HG03432 (cell line): ENCODE results near the gene GATA2.

Experiments used
- ATAC-seq: cut with Tn5 transposase; IDR thresholded peaks from one replicate; pipeline ENCODE4 v1.9.1; 2021; ENCODE audit warnings: mild to moderate bottlenecking, moderate library complexity; ENCODE audit not compliant: unreplicated experiment

Gene GATA2

GRCh38 chr3:128436214-128436613 is 56.8 kb downstream of the GATA2 start:
- no peak for ATAC-seq

DNA sequence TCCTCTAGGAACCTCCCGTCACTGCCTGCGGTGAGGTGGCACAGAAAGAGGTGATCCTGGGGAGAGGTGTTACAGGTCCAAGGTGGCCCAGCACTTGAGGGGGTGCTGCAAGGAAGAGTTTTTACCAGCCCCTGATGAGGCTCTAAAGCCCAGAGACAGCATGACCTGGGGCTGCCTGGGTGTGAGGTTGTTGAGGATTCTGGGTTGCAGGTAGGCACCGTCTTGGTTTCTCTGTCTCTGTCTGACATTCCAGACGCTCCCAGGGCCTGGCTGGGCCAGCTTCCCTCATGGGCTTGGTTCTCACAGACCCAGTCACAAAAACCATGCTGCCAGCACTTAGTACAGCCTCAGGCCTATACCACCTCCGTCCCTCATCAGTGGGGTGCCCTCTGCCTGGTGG is 57.4 kb downstream of the GATA2 start:
- no peak for ATAC-seq

DNA sequence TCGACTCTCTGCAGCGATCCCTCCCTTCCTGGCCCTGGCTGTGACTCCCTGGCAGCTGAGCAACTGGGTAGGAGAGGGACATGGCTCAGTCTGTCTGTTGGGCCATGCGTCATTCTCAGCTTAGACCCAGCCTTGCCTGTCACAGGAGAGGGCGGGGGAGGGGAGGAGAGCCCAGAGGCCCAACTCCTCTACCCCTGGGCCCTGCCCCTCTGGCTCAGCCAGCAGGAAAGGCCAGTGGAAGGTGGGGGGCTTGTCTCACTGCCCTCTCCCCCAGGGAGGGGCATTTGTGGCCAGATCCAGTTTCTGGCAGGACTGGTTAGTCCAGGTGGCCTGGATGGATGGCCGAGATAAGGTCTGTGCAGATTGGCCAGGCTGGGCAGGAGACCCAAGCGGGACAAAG is 57.9 kb downstream of the GATA2 start:
- no peak for ATAC-seq

- no peak for ATAC-seq
Measured at GRCh38 chr3:128434524-128434923, 58.5 kb downstream of the GATA2 start.

DNA sequence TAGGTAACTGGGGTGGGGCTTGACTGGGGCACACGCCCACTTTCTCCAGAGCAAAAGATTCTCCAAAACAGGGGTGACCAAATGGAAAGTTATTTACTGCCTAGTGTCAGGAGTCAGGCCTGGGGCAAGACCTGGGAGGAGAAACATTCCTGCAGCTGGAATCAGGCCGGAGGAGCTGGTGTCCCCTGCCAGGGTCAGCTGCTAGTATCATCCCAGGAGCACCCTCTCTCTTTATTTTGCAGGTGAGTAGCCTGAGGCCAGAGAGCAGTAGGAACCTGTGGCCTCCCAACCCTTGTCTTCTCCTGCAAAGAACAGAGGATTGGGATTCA is 59.2 kb downstream of the GATA2 start:
- no peak for ATAC-seq

DNA sequence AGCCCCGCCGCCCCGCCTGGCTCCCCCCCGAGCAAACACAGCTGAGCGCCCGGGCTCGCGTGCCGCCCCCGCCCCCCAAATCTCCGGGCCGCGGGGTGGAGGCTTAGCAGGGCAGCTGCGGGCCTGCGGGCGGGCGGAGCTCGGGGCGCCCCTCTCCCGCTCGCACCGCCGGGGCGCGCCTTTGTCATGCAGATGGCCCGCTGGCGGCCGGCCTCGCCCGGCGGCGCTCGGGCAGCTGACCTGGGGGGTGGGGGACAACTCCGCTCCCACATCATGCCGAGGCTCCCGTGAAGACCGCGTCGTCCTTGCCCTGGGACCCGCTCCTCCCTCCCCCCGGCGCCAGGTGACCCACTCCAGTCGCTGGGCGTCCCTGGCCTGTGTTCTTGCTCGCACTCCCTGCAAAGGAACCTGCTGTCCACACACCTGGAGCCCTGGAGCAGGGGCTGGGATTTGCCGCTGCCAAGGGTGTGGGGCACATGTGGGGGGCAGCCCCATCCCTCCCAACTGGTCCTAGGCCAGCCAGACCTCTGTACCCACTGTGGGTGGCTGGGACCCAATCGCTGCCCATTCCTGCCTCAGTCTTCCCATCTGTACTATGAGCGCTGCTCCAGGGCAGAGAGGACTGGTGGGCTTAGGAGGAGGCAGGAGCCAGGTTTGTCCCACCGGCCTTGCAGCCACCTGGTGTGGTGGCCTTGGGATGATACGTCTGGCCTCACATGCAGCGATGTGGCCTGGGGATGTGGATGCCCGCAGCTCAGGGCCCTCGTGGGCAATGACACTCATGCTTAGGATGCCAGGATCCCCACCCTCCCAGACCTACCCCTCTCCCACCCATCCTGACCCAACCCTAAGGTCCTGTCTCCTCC is 59.8 kb downstream of the GATA2 start:
- no peak for ATAC-seq

DNA sequence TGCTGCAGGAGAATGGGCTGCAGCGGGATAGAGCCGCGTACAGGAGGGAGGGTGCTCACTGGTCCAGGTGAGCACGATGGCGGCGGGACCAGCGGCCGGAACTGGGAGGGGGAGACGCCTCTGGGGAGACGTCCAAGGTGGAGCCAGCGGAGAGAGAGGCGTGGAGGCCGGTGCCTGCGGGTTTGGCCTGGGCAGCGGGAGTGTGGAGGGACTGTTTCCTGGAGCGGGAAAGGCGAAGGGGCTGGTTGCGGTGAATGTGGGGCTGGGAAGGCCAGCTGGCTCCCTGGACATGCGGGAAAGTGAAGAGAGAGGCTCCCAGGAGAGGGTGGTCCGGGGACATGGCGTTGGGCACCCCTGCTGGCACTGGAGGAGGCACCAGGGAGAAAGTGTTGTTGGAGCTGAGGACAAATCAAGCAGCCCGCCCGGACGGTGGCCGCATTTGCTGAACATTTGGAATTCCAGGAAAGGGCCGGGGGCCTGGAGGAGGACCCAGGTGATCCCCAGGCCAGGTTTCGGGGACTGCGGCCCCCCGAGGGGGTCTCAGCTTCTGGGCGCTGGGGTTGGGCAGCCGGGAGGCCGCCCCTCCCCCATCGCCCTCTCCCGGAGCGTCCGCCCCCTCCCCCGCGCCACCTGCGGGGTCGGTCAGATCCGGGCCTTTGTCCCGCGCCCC is 60.6 kb downstream of the GATA2 start:
- ATAC-seq: no peak

GRCh38 chr3:128431803-128432300 is 61.1 kb downstream of the GATA2 start:
- ATAC-seq: no peak

DNA sequence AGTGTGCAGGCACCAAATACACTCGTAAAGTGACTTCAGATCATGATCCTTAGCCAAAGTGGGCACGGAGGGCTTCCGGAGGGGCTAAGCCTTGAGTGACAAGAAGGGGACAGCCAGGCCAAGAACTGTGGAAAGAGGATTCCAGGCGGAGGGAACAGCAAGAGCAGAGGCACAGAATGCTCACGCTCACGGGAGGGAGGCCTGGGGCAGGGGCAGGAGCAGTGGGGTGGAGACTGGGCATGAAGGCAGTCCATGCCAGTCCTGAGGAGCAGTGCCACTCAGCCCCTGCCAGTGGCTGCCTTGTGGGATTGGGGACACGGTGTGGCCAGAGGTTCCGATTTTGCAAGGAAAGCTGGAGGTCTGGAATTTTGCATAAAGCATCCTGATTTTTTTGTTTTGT is 62.3 kb downstream of the GATA2 start:
- ATAC-seq: no peak

- ATAC-seq: no peak
Measured at GRCh38 chr3:128430301-128430700, 62.7 kb downstream of the GATA2 start.

DNA sequence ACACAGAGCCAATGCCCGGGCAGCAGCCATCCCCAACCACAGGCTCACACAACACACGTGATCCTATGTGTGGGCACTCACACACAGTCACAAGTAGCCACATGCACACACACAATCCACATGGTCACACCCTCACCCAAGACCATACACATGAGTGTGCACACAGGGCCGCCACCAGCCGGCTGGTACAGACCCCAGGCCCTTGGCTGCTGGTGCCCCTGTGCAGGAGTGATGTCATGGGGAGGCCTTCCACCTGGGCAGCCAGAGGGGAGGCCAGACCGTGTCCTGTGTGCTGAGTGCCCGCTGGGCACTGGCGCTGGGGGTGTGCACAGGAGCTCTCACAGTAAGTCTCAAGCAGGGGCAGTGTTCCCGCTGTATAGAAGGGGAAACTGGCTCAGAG is 63.2 kb downstream of the GATA2 start:
- no peak for ATAC-seq
